Fibroblast of skin of right biceps (primary cell): ENCODE data around the gene BCHE.
"Not testable (repeated sequence)": the region's sequence is repeated elsewhere in the genome, so short reads cannot be mapped to it uniquely, and the experiment has no call there.

Experiments
- DNase-seq: peaks from one replicate; pipeline ENCODE4 v3.0.0-alpha.2; 2013

The BCHE gene

DNA sequence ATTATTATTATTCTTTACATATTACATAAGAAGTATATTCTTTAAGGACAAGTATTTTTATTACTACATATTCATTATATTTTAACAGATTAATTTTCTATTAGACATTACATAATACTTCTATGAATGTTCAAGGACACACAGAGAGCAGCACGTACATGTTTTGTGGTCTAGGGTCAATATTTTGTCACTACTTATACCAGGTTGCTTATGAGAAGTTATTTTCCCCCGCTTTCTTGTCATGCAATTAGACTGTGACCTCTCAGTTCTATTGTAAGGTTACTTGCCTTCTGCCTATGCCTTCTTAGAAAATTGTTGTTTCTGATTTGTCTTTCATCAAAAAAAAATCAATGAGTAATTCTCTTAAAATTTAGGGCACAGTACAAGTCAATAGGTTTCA lies 21.5 kb downstream of the BCHE start:
- DNase-seq, result no peak

DNA sequence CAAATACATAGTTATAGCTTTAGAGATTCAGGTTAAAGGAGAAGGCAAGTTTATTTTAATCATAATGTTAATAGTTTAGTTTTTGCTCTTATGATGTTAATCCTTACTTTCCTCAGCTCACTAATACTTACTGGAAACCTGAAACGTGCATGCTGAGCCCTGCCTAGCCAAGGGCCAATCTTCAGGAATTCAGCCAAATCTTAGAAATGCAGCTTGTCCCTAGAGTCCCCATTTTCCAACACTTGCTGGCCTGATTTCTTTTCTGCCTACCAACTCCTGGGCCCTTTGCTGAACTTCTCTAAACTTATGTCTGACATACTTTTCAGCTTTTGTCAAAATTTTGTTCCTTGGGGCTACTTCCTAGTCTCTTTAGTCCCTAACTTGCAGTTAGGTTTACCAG lies 22.8 kb downstream of the BCHE start:
- no peak for DNase-seq

DNA sequence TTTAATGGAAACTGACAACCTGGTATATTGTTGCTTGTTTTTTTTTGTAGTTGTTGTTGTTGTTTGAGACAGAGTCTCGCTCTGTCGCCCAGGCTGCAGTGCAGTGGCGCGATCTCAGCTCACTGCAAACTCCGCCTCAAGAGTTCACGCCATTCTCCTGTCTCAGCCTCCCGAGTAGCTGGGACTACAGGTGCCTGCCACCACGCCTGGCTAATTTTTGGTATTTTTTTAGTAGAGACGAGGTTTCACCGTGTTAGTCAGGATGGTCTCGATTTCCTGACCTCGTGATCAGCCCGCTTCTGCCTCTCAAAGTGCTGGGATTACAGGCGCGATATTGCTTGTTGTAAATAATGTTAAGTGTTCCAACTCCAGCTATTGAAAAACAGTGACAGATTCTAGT lies 29.3 kb downstream of the BCHE start:
- DNase-seq, result not testable (repeated sequence)

DNA sequence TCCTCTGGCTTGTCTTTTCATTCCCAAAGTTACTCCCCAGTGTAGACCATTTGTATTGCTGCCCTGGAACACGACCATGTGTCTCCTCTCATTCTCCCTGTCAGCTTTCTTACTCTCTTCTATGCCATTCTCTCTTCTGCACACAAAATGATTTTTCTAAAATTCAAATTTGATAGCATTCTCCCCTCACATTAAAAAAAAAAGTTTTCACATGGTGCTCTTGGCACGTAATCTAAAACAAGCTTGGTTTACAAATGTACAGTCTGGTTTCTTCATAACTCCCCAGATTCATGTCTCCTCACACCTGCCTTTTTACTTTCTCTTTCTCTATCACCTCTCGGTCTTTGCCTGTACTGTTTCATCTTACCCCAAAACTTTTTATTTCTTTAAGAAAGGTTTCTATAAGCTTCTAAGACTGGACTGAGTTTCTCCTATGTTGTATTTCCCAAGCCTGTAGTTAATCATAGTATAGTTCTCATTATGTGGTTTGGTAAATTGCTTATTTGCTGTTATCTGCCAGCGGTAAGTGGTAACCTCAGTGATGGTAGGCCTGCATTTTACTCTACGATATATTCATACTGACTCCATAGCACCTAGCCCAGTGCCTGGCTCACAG lies 31.2 kb downstream of the BCHE start:
- no peak for DNase-seq

DNA sequence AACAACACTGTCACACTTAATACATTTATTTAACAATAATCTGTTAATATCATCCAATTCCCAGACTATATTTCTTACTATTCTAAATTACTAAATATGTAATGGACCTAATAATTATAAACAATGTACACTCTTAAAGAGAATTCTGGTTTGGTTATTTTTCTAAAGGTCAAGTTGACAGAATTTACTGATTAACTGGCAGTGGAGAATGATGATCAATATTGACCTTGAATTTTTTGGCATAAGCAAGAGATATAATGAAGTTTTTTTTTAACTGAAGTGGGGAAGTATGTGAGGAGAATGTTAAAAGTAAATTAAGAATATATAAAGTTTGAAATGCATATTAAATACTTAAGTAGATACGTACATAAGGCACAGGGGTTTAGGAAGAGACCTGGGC lies 33.8 kb downstream of the BCHE start:
- DNase-seq, result no peak

DNA sequence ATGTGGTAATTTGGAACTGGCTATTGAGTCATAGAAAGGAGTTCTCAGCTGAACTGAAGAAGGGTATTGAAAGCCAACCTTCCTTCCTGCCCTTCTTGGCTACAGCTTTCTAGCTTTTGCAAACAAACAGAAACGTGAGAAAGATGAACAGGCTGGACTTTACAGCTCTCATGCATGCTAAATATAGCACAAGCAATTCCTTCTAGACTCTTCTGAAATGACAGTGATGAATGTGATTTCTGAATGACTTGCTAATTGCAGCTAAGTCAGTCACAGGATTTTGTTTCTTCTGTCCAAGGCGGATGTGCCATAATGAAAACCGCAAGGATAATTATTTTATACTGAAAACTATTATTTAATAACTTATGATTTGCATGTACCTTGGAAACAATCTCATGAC lies 36.3 kb downstream of the BCHE start:
- DNase-seq, result peak; percentile 2

DNA sequence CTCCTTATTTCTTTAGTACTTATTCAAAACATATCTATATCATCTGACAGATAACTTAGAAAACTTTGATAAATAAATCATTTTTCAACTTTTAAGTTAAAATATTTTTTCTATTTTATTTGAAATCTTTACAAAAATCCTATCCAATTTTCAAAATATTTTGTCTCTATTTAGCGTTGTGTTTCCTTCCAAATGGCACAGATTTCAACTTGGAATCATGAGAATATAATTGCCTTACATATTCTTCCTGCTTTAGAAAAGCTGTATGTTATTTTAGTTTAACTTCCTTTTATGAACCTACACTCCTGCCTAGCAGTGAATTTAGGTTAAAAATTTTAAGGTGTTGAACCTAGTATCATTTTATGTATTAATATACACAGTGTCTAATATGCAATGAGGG lies 38.2 kb downstream of the BCHE start:
- DNase-seq, result no peak

- no peak for DNase-seq
Observed at GRCh38 chr3:165797551-165797950, 39.7 kb downstream of the BCHE start.

GRCh38 chr3:165796701-165797100 lies 40.5 kb downstream of the BCHE start:
- no peak for DNase-seq

DNA sequence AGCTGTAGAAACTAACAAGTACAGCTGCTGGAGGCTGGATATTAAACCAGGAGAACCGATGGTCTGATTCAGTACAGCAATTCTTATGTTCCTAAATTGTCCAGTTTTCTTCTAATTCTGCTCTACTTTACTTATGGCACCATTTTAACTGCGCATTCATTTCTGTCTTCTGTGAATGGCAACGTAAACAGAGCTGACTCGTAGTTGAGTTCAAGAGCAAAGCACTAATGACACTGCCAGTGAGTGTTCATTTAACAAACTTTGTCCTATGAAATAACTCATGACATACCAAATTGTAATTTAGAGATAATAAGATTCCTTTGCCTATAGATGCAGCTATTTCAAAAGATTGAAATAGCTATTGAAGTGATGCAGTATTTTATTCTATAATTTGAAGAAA lies 48.7 kb downstream of the BCHE start:
- DNase-seq, result no peak

DNA sequence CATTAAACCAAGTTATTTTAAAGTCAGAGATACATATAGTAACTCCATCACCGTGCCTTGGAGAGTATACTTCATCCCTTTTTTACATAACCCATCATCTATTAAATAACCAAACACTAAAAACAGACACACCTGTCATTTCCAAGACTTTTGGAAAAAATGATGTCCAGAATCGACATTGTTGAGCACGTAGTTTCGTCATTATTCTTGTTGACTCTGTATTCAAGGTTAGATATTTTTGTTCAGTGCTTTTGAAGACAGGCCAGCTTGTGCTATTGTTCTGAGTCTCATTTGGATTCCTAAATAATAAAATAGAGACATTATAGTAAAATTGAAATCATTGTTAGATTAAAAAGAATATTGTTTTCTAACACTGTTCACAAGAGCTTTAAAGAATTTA lies 51.2 kb downstream of the BCHE start:
- DNase-seq, result no peak

DNA sequence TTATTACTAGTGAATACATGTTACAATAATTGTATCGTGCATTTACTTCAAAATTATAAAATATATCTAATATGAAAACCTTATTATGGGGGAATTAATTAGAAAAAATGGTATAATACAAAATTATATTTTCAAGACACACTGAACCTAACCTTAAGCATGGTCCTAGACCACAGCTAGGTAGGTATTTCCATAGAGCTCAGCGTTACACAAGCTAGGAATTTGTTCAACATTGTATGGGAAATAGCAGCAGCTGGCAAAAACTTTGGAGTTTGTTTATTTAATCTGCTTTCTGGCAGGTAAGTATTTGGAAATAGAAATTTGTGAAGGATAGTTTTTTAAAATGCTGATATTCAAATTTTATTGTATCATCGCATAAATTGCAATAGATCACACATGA lies 52.9 kb downstream of the BCHE start:
- no peak for DNase-seq

DNA sequence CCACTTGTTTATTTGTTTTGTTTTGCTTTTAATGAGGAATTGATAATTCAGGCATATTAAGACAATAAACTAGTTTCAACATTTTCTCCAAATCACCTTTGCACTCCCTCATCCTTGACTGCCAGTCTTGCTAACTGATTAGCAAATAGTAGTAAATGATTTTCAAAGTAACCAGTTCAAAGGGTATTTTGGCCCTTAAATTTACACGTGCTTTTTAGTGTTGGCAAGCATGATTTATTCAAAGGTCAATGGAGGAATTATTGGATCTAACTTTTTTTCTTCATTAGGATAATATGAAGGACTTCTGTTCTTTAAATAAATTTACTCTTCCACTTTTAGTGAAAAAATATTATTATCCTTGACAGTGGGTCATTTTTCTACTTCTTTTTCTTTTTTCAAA lies 53.8 kb downstream of the BCHE start:
- DNase-seq, result no peak

DNA sequence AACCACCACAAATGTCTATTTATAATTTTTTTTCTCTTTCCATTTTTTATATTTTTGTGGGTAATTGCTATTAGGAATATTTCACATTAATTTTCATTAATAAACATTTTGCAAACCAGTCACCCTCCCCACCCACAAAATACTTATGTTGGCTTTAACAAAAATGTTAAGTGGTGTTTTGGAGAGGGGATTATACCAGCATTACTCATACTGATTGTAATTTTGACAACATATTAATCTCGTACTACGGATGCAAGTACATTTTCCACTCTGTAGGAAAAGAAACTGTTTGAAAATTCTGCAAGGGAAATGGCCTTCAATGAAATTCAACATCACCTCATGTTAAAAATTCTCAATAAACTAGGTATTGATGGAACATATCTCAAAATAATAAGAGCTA lies 58.3 kb downstream of the BCHE start:
- DNase-seq, result no peak

DNA sequence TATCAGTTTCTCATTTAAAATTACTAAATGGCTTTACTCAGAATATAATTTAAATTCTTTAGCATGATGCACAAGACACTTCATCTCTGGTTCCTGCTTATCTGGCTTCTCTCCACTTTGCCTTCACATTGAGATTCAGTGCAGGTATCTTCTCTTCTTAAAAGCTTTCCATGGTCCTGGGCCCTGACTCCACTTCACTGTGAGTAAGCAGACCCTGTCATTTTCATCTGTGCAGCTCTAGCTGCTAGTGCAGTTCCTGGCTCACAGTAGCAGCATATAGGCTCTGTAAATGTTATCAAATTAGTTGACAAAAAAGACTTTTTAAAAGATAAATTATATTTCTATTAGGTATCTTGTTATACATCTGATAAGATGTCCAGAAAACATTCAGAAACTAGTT lies 58.8 kb downstream of the BCHE start:
- DNase-seq, result no peak

DNA sequence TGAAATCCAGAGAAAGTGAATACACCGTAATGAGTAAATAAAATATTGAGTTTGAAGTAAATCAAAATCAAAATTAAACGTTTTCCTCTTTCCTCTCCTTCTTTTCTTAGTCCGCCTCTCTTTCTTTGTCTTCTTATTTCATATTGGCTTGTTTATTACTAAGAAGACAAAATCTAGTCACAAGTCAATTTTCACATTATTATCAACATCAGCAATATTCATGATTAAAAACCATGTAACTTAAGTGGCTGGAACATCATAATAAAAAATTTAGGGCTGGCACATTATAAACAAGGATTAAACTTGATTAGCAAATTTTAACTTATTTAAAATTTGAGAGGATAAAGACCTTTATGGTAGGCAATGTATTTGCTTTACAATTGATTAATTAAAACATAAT lies 61.4 kb downstream of the BCHE start:
- no peak for DNase-seq

DNA sequence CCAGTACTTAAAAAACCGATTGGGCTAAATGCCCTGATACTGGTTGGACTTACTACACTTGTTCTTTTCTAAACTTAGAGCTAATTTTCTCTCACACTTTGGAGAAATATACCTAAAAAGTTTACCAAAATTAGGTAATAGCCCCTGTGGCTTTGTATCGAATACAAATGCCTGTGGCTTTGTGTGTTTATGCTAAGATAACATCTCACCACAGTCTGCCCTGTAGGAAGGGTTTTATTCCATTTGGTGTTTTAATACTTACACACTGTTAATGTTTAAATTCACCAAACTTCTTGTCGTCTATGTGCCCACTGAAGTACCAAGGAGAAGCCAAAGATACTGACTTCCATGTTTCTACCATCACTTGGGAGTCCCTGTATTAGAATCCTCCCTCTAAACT lies 66.4 kb downstream of the BCHE start:
- no peak for DNase-seq

DNA sequence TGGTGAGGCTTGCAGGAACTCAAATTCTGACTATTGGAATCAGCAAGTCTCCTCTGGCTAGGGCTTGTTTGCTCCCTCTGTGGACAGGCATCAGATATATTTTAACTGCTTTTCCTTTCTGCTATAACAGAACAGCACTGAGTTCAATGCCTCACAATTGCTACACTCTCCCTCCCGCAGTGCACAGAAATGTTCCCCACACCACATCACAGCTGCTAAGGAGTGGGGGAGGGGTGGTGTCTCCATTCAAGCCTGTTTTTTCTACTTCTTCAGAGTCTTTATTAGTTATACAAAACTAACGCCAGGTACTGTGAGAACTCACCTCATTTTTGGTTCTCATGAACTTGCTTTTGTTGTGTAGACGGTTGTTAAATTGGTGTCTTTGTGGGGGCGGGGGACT lies 68.5 kb downstream of the BCHE start:
- DNase-seq, result no peak

DNA sequence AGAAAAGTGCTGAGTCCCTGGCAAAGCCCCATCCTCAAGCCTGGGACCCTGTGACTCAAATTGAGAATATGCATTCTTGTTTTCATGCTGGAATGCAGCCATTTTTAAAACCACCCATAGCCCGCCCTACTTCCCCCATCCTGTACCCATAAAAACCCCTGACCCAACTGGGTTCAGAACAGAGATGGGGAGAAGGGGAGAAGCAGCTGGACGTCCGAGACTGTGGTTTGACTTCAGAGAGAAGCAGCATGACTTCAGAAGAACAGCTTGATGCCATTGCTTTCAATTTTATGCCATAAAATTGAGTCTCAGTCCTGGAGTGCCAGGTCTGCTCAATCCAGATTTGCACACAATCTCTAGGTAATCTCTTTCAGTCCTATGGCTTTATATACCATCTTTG lies 78.2 kb downstream of the BCHE start:
- no peak for DNase-seq

DNA sequence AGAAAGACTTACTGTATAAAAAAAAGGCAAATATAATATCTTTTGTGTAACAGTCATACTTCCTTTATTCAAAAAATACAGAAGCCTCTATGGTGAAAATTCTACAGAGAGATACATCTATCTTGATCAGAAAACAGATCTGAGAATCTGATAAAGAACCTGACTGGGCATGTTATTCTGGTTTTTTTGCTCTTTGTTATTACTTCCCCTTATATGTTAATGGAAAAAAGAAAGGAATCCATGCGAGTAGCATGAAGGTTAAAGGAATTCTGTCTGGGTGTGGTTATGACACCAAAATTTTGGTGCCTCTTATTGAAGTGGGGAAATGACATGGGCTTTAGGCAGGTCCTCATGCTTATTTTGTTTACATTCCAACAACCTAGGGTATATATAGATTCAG lies 81.7 kb downstream of the BCHE start:
- no peak for DNase-seq

- DNase-seq, result peak; percentile 55
Observed at GRCh38 chr3:165754219-165755007, 82.8 kb downstream of the BCHE start.

DNA sequence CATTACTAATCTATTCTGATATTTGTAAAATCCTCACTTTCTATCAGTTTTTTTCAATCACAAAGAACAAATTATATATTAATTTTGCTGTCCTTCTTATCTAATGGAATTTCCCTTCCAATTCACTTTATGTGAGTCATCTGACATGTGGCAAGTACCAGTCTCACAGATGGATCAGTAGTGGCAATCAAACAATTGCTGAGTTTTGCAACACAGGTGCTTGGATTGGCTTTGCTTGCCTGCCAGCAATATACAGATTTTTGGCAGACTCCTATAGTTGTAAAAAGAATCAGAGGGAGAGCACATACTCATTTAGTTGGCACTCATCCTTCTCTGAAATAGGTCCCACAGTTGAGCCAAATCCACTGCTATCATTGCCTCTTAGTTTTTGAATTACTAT lies 83.7 kb downstream of the BCHE start:
- peak; percentile 12 for DNase-seq

GRCh38 chr3:165751637-165752036 lies 85.6 kb downstream of the BCHE start:
- DNase-seq, result no peak

GRCh38 chr3:165749821-165750220 lies 87.4 kb downstream of the BCHE start:
- peak; percentile 41 for DNase-seq

- no peak for DNase-seq
Observed at GRCh38 chr3:165749241-165749640, 88.0 kb downstream of the BCHE start.
